Gastroesophageal sphincter (tissue), 4 donors: ENCODE measurements around the gene CDK8. TPM values are rescaled to one million over a fixed set of nuclear protein-coding genes. Genes with fewer than 3 reads are reported as not detected.

Experiments
- ATAC-seq: fragments of 150-250 bp; one replicate; pipeline ENCODE4 v1.9.1; 2016; ENCODE audit warnings: mild to moderate bottlenecking, moderate library complexity
- H3K27ac ChIP-seq, 4 donors: fragments of 200-600 bp; sonication (generic) in 3 of 4; 1 replicate in 3 of 4; 2 replicates in 1 of 4; pipeline ENCODE4 v1.5.1; 2016 to 2019
- H3K27me3 ChIP-seq: fragments of 200-600 bp; sonication (generic); one replicate; pipeline ENCODE4 v1.5.1; 2019
- H3K36me3 ChIP-seq, 2 donors: fragments of 200-600 bp; sonication (generic); one replicate each; pipeline ENCODE4 v1.5.1; 2019; ENCODE audit warnings: control low read depth in 1 of 2
- H3K4me1 ChIP-seq, 3 donors: fragments of 200-600 bp; sonication (generic); 1 replicate in 2 of 3; 2 replicates in 1 of 3; pipeline ENCODE4 v1.5.1; 2016 to 2019; ENCODE audit warnings: control low read depth in 2 of 3
- H3K4me3 ChIP-seq, 2 donors: fragments of 200-600 bp; sonication (generic); one replicate each; pipeline ENCODE4 v1.5.1; 2019; ENCODE audit warnings: mild to moderate bottlenecking in 1 of 2, moderate library complexity in 1 of 2
- H3K9me3 ChIP-seq, 3 donors: fragments of 200-600 bp; sonication (generic); one replicate each; pipeline ENCODE4 v1.5.1; 2017 to 2019; ENCODE audit warnings: control low read depth in 2 of 3
- CTCF ChIP-seq, 4 experiments: fragments of 200-600 bp in 2 of 4; fragments of 450-650 bp in 2 of 4; sonication (generic) in 1 of 4; IDR thresholded peaks; one replicate each; pipeline ENCODE4 v1.5.1; 2017 to 2019; ENCODE audit warnings: antibody characterized with exemption in 4 of 4, mild to moderate bottlenecking in 2 of 4, moderate library complexity in 2 of 4
- EP300 ChIP-seq: sonication (generic); formaldehyde crosslinking; IDR thresholded peaks from one replicate; pipeline ENCODE4 v1.6.1; 2017; ENCODE audit warnings: antibody characterized with exemption, mild to moderate bottlenecking
- POLR2A ChIP-seq, 2 donors: fragments of 450-650 bp; IDR thresholded peaks; one replicate each; pipeline ENCODE4 v1.6.1; 2017; ENCODE audit warnings: antibody characterized with exemption in 2 of 2, mild to moderate bottlenecking in 2 of 2, moderate library complexity in 1 of 2
- POLR2AphosphoS5 ChIP-seq: sonication (generic); formaldehyde crosslinking; IDR thresholded peaks from one replicate; pipeline ENCODE4 v1.6.1; 2017; ENCODE audit warnings: antibody characterized with exemption
- WGBS, 2 donors: methylation state at CpG; one replicate each; pipeline ENCODE4 v1.1.5; 2018; ENCODE audit warnings: low coverage in 1 of 2; 5-methylcytosine and 5-hydroxymethylcytosine counted together
- total RNA-seq, 4 donors: library from RNA; depleted of rRNA; stranded (reverse); fragments of >200 nt; gene quantifications; one replicate each; pipeline ENCODE4 v1.1.0, GENCODE V29; 2016

Gene CDK8
- total RNA-seq, 4 donors from 2014 or later, result 16.2 to 25.5 (median 23.3) TPM

DNA sequence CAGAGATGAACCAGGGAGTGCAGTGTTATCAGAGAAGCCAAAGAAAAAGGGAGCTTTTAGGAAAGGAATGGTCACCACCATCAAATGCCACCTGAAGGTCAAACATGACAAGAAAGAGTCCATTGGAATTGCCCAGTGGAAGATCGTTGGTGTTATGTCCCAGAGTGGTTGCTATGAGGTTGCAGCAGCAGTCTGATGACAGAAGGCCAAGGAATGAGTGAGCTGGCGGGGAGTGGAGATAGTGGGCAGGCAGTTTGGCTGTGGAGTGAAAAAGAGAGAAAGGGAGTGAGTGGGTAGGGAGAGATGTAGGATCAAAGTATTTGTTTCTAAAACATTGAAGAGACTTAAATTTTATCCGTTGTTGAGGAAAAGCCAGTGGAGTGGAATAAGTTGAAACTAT, 186.2 kb downstream of the CDK8 start:
- ATAC-seq, result no peak
- no peaks in the 10 kb centered on the region for H3K36me3 ChIP-seq
- TF ChIP-seq EP300 (no peak), CTCF (IDR thresholded peaks at IDR 0.05) (no peak), POLR2AphosphoS5 (no peak), POLR2A (IDR thresholded peaks at IDR 0.05) (no peak)
- H3K4me3 ChIP-seq, result no peak overlapping the region
- H3K27me3 ChIP-seq, result no peaks in the 10 kb centered on the region
- 26 to 76% methylated on average over 3 of the region's 3 CpGs for WGBS, 2 donors
- H3K9me3 ChIP-seq, result peaks cover 0 to 31% (median 0%) of the 10 kb centered on the region in 3 donors
- H3K4me1 ChIP-seq, result peaks cover 0 to 18% (median 8%) of the 10 kb centered on the region in 3 donors
- H3K27ac ChIP-seq, result peak overlapping the region in 1 of 4 donors; percentile 16

DNA sequence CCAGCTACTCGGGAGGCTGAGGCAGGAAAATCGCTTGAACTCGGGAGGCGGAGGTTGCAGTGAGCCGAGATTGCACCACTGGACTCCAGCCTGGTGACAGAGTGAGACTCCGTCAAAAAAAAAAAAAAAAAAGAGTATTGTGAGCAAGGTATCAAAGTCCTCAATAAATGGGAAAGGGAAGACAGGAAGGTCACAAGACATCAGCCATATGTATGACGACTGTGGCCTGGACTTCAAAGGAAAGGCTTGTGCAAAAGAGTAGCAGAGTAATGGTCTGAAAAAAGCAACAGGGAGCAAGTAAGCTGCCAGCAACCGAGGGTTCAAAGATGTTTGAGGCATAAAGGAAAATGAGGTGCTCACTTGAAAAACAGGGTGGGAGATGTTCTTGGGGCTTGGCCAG, 187.5 kb downstream of the CDK8 start:
- Histone ChIP-seq H3K27me3 (no peaks in the 10 kb centered on the region), H3K4me1 (peaks cover 0 to 18% (median 8%) of the 10 kb centered on the region in 3 donors), H3K36me3 (no peaks in the 10 kb centered on the region), H3K9me3 (peaks cover 0 to 19% (median 0%) of the 10 kb centered on the region in 3 donors), H3K4me3 (no peak overlapping the region), H3K27ac (peak overlapping the region in 3 of 4 donors; percentile 76 to 79 (median 77))
- WGBS, 2 donors, result 76 to 81% methylated on average over 2 to 8 of the region's 8 CpGs
- no peak for TF ChIP-seq CTCF (IDR thresholded peaks at IDR 0.05)
- no peak for TF ChIP-seq POLR2AphosphoS5
- no peak for TF ChIP-seq POLR2A (IDR thresholded peaks at IDR 0.05)
- TF ChIP-seq EP300, result no peak
- no peak for ATAC-seq

DNA sequence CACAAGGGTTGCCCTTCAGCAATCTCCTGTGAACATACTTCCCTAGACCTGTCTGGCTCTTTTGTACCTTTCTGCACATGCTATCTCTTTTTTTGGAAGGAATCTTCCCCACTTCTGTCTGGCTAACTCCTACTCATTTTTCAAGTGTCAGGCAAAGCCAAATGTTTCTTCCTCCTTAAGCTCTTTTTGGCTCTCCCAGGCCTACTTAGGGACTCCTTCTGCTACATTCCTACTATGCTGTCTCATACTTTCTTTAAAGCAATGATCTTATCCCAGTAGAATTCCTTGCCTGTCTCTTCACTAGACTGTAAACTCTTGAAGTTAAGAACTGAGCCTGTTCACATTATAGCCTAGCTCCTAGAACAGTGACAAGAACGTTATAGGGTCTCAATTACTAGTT, 188.6 kb downstream of the CDK8 start:
- Histone ChIP-seq H3K36me3 (no peaks in the 10 kb centered on the region), H3K4me1 (peaks cover 0 to 18% (median 8%) of the 10 kb centered on the region in 3 donors), H3K27ac (peak overlapping the region; percentile 64 to 79 (median 76)), H3K9me3 (peaks cover 0 to 9% (median 0%) of the 10 kb centered on the region in 3 donors), H3K4me3 (no peak overlapping the region), H3K27me3 (no peaks in the 10 kb centered on the region)
- WGBS, 2 donors, result 0 to 14% methylated on average over 1 of the region's 1 CpG
- TF ChIP-seq CTCF (IDR thresholded peaks at IDR 0.05) (no peak), POLR2A (IDR thresholded peaks at IDR 0.05) (no peak), EP300 (no peak), POLR2AphosphoS5 (peak; percentile 63)
- ATAC-seq, result peak; percentile 92

GRCh38 chr13:26445092-26445491, 191.2 kb downstream of the CDK8 start:
- Histone ChIP-seq H3K4me3 (no peak overlapping the region), H3K9me3 (peaks cover 0 to 8% (median 0%) of the 10 kb centered on the region in 3 donors), H3K27me3 (no peaks in the 10 kb centered on the region), H3K36me3 (no peaks in the 10 kb centered on the region), H3K27ac (no peak overlapping the region), H3K4me1 (peaks cover 0 to 18% (median 8%) of the 10 kb centered on the region in 3 donors)
- no peak for ATAC-seq
- WGBS, 2 donors, result 70 to 86% methylated on average over 3 of the region's 3 CpGs
- TF ChIP-seq CTCF (IDR thresholded peaks at IDR 0.05) (no peak), POLR2AphosphoS5 (no peak), EP300 (no peak), POLR2A (IDR thresholded peaks at IDR 0.05) (no peak)

- 89 to 92% methylated on average over 3 of the region's 3 CpGs for WGBS, 2 donors
- Histone ChIP-seq H3K27ac (no peak overlapping the region), H3K9me3 (peaks cover 0 to 8% (median 0%) of the 10 kb centered on the region in 3 donors), H3K4me3 (no peak overlapping the region), H3K4me1 (peaks cover 0 to 18% (median 8%) of the 10 kb centered on the region in 3 donors), H3K36me3 (no peaks in the 10 kb centered on the region), H3K27me3 (no peaks in the 10 kb centered on the region)
- TF ChIP-seq POLR2A (IDR thresholded peaks at IDR 0.05) (no peak), EP300 (no peak), POLR2AphosphoS5 (no peak), CTCF (IDR thresholded peaks at IDR 0.05) (no peak)
- no peak for ATAC-seq
These were observed 192.8 kb downstream of the CDK8 start for GRCh38 chr13:26446751-26447150.
